ENCODE data around the gene GSTO2. TPM values are rescaled to one million over a fixed set of nuclear protein-coding genes. Genes with fewer than 3 reads are reported as not detected.
A peak's percentile ranks its signal among the peaks of the same experiment; 100 is the strongest.

The GSTO2 gene
- total and polyA plus RNA-seq, 4 donors = 3.5 to 5.6 (median 4.4) TPM

DNA sequence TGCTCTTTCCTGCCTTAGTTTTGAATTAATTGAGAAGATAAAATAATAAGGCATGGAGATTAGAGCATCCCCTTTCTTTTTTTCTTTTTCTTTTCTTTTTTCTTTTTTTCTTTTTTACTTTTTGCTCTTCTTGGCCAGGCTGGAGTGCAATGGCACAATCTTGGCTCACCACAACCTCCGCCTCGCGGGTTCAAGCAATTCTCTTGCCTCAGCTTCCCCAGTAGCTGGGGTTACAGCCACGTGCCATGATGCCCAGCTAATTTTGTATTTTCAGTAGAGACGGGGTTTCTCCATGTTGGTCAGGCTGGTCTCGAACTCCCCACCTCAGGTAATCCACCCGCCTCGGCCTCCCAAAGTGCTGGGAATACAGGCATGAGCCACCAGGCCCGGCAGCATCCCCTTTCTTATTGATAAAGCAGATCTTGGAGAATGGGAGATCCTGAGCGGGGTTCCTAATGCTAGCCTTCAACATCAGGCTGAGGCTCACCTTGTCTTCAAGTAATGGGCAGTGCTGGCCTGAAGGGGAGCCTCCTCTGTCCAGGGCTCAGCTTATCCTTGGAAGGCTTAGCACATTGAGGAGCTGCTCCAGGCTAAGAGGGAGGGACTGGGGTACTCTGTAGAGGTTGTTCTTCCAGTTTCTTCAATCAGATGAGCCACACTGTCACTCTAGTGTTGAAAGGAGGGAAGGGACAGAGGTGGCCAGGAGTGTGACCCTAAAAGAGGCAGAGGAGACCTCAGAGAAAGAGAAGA is 27.9 kb downstream of the GSTO2 start:
- Histone ChIP-seq H3K36me3 (ENCODE audit: control insufficient read depth, insufficient read depth, low read length) (no peaks in the 10 kb centered on the region), H3K9me3 (ENCODE audit: control insufficient read depth, insufficient read depth, low read length) (no peaks in the 10 kb centered on the region), H3K27ac (ENCODE audit: low read depth, low read length) (no peak overlapping the region), H3K4me3 (ENCODE audit: low read depth, low read length) (no peak overlapping the region), H3K4me1 (ENCODE audit: control insufficient read depth, insufficient read depth, low read length) (peaks cover 12% of the 10 kb centered on the region), H3K27me3 (ENCODE audit: control insufficient read depth, insufficient read depth, low read length) (no peaks in the 10 kb centered on the region)
- no peak for DNase-seq (ENCODE audit: low read depth in 4 of 6, low spot score in 6 of 6)
- WGBS (ENCODE audit: insufficient coverage) = 99% methylated on average over 8 of the region's 10 CpGs

DNA sequence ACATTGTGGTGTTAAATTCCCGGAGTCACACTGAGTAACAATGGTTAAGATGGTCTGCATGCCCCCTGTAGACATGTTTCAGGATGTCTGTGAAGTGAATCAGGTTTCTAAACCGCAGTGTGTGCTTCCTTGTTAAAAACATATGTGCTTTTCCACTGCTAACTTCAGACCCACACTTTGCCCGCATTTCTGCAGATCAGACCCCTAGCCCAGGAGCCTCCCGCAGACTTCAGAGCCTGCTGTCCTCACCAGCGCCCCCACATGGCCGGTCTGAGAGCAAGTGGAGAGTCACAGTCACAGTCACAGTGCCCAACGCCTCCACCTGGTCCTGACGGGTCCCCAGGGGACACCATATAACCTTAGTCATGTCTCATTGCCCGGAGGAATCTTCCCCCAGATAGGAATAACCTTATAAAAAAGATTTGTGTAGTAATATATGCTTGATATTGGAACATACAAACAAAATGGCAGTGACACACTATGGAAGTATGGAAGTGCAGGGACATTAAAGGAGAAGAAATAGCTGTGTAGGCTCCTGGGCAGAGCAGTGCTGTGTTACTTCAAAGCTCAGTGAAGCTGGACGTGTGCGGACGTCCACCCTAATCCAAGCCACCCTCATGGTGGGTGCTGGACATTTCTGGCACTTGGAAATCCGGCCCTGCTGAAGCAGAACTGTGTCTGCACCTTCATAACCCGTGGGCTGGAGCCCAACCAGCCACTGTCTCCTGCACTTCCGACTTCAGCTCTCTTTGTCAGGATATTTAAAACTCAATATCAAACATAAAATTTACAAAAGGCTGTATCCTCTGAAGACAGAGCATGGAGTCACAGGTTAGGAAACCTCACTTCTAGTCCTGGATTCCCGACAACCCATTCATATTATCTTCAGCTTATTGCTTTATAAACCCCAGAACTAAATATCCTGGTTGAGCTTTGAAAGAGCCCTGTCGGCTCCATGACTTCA is 29.0 kb downstream of the GSTO2 start:
- H3K27ac ChIP-seq (ENCODE audit: low read depth, low read length) = no peak overlapping the region
- no peak for DNase-seq (ENCODE audit: low read depth in 4 of 6, low spot score in 6 of 6)
- H3K36me3 ChIP-seq (ENCODE audit: control insufficient read depth, insufficient read depth, low read length) = no peaks in the 10 kb centered on the region
- no peaks in the 10 kb centered on the region for H3K9me3 ChIP-seq (ENCODE audit: control insufficient read depth, insufficient read depth, low read length)
- peaks cover 12% of the 10 kb centered on the region for H3K4me1 ChIP-seq (ENCODE audit: control insufficient read depth, insufficient read depth, low read length)
- no peaks in the 10 kb centered on the region for H3K27me3 ChIP-seq (ENCODE audit: control insufficient read depth, insufficient read depth, low read length)
- H3K4me3 ChIP-seq (ENCODE audit: low read depth, low read length) = no peak overlapping the region
- 62% methylated on average over 12 of the region's 17 CpGs for WGBS (ENCODE audit: insufficient coverage)

DNA sequence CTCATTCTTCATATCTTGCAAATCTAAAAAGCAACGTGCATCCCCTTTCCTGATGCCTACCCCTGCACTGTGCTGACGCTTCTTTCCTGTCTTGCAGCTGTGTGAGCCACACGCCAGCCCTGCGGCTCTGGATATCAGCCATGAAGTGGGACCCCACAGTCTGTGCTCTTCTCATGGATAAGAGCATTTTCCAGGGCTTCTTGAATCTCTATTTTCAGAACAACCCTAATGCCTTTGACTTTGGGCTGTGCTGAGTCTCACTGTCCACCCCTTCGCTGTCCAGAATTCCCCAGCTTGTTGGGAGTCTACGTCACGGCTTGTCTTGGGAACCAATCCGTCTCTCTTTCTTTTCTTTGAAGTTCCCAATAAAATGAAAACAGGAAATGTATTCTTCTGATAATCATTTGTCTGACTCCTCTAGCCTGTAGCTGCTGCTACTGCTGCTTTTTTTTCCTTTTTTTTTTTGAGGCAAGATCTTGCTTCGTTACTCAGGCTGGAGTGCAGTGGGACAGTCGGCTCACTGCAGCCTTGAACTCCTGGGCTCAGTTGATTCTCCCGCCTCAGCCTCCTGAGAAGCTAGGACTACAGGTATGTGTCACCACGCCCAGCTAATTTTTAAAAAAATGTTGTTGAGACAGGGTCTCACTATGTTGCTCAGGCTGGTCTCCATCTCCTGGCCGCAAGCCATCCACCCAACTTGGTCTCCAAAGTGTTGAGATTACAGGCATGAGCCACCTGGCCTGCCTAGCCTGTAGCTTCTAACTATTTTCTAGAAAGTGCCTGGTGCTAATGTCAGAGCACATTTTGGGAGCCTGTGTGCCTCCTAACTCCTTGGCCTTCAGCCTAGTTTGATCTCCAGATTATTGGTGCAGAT is 30.3 kb downstream of the GSTO2 start:
- H3K4me3 ChIP-seq (ENCODE audit: low read depth, low read length) = no peak overlapping the region
- DNase-seq (ENCODE audit: low read depth in 4 of 6, low spot score in 6 of 6) = no peak
- peaks cover 12% of the 10 kb centered on the region for H3K4me1 ChIP-seq (ENCODE audit: control insufficient read depth, insufficient read depth, low read length)
- WGBS (ENCODE audit: insufficient coverage) = 65% methylated on average over 9 of the region's 13 CpGs
- peaks cover 3% of the 10 kb centered on the region for H3K9me3 ChIP-seq (ENCODE audit: control insufficient read depth, insufficient read depth, low read length)
- H3K36me3 ChIP-seq (ENCODE audit: control insufficient read depth, insufficient read depth, low read length) = no peaks in the 10 kb centered on the region
- H3K27me3 ChIP-seq (ENCODE audit: control insufficient read depth, insufficient read depth, low read length) = no peaks in the 10 kb centered on the region
- peak overlapping the region; percentile 45 for H3K27ac ChIP-seq (ENCODE audit: low read depth, low read length)

DNA sequence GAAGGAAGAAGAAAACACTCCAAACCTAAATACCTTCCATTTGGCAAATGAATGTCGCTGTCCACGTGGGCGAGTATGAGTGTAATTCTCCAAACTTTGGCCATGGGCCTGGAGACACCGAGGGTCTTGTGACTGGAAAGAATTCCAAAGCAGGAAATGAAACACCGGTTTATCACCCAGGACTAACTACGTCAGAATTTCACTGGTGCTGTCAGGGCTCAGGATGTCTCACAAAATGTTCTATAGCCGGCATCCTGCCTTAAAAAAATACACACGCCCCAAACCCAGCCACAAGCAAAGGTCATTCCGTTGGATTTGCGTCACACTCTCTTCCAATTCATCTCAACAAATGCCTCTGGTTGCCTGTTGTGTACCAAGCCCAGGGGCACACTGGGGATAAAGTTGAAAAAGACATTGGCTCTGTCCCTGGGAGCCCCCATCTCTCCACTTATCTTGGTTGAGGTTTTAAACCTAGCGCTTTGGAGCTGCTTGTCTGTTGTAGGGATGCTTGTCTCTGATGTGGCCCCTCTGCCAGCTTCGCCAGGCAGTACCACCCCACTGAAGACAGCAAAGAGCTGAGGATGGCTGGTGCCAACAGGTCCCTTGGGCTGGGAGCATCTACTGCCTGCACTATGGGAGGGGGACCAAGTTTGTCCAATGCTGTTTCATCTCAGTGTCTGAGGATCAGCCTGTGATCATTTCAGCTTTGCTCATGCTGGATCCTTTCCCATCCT is 31.2 kb downstream of the GSTO2 start:
- WGBS (ENCODE audit: insufficient coverage) = 67% methylated on average over 11 of the region's 12 CpGs

DNA sequence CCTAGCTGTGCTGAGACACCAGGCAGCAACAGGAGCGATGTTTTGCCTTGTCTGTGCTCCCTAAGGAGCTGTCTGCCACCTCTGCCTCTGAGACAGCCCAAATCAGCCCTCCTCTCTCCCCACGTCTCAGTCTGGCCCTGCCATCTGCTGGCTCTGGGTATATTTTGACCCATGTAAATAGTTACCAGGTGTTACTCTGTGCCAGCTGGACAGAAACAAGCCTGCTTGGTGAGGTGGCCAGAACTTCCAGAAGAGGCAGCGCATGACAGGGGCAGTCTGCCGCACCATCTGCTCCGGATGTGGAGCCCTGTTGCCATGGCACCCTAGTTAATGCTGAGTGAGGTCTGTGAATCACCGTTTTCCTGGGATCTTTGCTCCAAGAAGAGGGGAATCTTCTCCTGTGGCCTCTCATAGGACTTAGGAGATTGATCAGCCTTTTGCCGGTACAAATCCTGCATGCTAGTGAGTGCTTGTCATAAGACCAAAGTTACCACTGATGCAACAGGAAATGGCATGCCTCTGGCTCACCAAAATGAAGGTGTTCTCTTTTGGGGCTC is 31.8 kb downstream of the GSTO2 start:
- Histone ChIP-seq H3K4me3 (ENCODE audit: low read depth, low read length) (no peak overlapping the region), H3K27ac (ENCODE audit: low read depth, low read length) (no peak overlapping the region), H3K4me1 (ENCODE audit: control insufficient read depth, insufficient read depth, low read length) (peaks cover 16% of the 10 kb centered on the region), H3K36me3 (ENCODE audit: control insufficient read depth, insufficient read depth, low read length) (no peaks in the 10 kb centered on the region), H3K27me3 (ENCODE audit: control insufficient read depth, insufficient read depth, low read length) (no peaks in the 10 kb centered on the region), H3K9me3 (ENCODE audit: control insufficient read depth, insufficient read depth, low read length) (peaks cover 3% of the 10 kb centered on the region)
- peak in 3 of 6 donors; percentile 54 to 95 (median 84) for DNase-seq (ENCODE audit: low read depth in 4 of 6, low spot score in 6 of 6)
- WGBS (ENCODE audit: insufficient coverage) = 27% methylated on average over 7 of the region's 7 CpGs

More for the DNA sequence above, 31.2 kb downstream of the GSTO2 start:
- H3K36me3 ChIP-seq (ENCODE audit: control insufficient read depth, insufficient read depth, low read length) = no peaks in the 10 kb centered on the region
- H3K4me3 ChIP-seq (ENCODE audit: low read depth, low read length) = no peak overlapping the region
- H3K27ac ChIP-seq (ENCODE audit: low read depth, low read length) = peak overlapping the region; percentile 45
- H3K27me3 ChIP-seq (ENCODE audit: control insufficient read depth, insufficient read depth, low read length) = no peaks in the 10 kb centered on the region
- peaks cover 3% of the 10 kb centered on the region for H3K9me3 ChIP-seq (ENCODE audit: control insufficient read depth, insufficient read depth, low read length)
- H3K4me1 ChIP-seq (ENCODE audit: control insufficient read depth, insufficient read depth, low read length) = peaks cover 12% of the 10 kb centered on the region
- no peak for DNase-seq (ENCODE audit: low read depth in 4 of 6, low spot score in 6 of 6)

DNA sequence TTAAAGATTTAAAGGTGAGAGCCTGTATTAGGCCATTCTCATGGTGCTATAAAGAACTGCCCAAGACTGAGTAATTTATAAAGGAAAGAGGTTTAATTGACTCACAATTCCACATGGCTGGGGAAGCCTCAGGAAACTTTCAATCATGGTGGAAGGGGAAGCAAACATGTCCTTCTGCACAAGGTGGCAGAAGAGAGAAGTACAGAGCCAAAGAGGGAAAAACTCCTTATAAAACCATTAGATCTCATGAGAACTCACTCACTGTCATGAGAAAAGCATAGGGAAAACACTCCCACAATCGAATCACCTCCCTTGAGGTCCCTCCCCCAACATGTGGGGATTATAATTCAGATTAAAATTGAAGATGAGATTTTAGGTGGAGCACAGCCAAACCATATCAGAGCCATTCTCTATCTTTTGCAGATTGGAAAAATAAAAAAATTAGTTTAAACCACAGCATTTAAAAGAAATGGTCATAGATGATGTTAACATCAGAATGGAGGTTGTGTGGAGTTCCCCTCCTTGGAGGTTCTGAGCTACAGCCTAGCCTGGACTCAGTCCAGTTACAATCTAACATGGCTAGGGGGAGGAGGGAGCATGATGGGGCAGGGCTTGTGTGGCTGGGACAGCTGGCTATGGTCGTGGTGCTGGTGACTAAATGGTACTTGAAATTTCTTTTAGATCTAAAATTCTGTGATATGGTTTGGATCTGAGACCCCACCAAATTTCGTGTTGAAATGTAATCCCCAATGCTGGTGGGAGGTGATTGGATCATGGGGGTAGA is 33.1 kb downstream of the GSTO2 start:
- Histone ChIP-seq H3K4me3 (ENCODE audit: low read depth, low read length) (no peak overlapping the region), H3K27me3 (ENCODE audit: control insufficient read depth, insufficient read depth, low read length) (no peaks in the 10 kb centered on the region), H3K4me1 (ENCODE audit: control insufficient read depth, insufficient read depth, low read length) (peaks cover 26% of the 10 kb centered on the region), H3K27ac (ENCODE audit: low read depth, low read length) (no peak overlapping the region), H3K9me3 (ENCODE audit: control insufficient read depth, insufficient read depth, low read length) (peaks cover 3% of the 10 kb centered on the region), H3K36me3 (ENCODE audit: control insufficient read depth, insufficient read depth, low read length) (no peaks in the 10 kb centered on the region)
- WGBS (ENCODE audit: insufficient coverage) = 88% methylated on average over 2 of the region's 3 CpGs
- DNase-seq (ENCODE audit: low read depth in 4 of 6, low spot score in 6 of 6) = no peak

DNA sequence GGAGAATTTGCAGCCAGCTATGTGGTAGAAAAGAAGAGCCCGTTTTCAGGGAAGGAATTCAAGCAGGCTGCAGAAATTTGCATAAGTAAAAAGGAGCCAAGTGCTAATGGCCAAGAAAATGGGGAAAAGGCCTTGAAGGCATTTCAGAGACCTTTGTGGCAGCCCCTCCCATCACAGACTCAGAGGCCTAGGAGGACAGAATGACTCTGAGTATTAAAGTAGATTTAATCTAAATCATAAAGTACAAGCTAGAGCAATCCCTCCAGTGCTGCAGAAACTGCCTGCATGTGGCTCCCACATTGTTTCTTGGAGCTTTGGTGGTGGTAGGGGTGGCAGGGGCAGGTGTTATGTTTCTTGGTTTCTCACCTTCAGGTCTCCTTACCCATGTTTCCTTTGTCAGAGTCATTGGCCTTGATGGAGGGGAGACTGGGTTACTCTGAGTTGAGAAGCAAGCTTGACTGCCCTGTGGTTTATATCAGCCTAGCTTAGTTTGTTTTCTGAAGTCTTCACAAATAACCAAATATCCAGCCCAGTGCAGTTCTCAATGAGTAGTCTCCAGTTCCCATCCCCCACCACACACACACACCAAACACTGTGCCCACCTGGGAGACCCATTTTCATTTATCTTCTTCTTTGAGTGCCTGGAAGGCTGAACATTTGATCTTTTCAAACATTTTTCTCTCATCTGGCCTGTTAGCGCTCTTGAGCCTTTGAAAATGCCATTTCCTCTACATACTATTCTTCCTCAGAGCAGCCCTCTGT is 34.8 kb downstream of the GSTO2 start:
- DNase-seq (ENCODE audit: low read depth in 4 of 6, low spot score in 6 of 6) = no peak
- H3K27me3 ChIP-seq (ENCODE audit: control insufficient read depth, insufficient read depth, low read length) = no peaks in the 10 kb centered on the region
- peaks cover 30% of the 10 kb centered on the region for H3K4me1 ChIP-seq (ENCODE audit: control insufficient read depth, insufficient read depth, low read length)
- H3K27ac ChIP-seq (ENCODE audit: low read depth, low read length) = no peak overlapping the region
- peaks cover 3% of the 10 kb centered on the region for H3K9me3 ChIP-seq (ENCODE audit: control insufficient read depth, insufficient read depth, low read length)
- no peak overlapping the region for H3K4me3 ChIP-seq (ENCODE audit: low read depth, low read length)
- WGBS (ENCODE audit: insufficient coverage) = 50% methylated on average over 2 of the region's 2 CpGs
- H3K36me3 ChIP-seq (ENCODE audit: control insufficient read depth, insufficient read depth, low read length) = no peaks in the 10 kb centered on the region

DNA sequence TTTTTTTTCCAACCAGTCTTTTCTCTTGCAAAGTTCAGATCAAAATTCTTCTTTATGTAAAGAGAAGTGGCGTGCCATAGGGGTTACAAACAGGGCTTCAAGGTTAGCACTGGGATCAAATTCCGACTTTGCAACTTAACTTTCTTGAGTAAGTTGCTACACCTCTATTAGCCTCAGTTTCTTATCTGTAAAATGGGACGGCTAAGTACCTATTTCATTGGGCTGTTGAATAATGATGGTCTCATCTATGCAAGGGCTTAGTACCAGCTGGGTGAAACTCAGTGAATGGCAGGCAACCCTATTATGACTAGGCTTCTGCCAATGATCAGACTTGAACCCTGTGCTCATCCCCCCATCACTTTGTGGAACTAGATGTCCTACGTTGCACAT is 35.4 kb downstream of the GSTO2 start:
- no peak overlapping the region for H3K4me3 ChIP-seq (ENCODE audit: low read depth, low read length)
- DNase-seq (ENCODE audit: low read depth in 4 of 6, low spot score in 6 of 6) = no peak
- H3K27ac ChIP-seq (ENCODE audit: low read depth, low read length) = no peak overlapping the region
- peaks cover 30% of the 10 kb centered on the region for H3K4me1 ChIP-seq (ENCODE audit: control insufficient read depth, insufficient read depth, low read length)
- no CpG with 5 or more reads among the region's 4 CpGs for WGBS (ENCODE audit: insufficient coverage)
- H3K27me3 ChIP-seq (ENCODE audit: control insufficient read depth, insufficient read depth, low read length) = no peaks in the 10 kb centered on the region
- no peaks in the 10 kb centered on the region for H3K36me3 ChIP-seq (ENCODE audit: control insufficient read depth, insufficient read depth, low read length)
- peaks cover 3% of the 10 kb centered on the region for H3K9me3 ChIP-seq (ENCODE audit: control insufficient read depth, insufficient read depth, low read length)
